AG20443 (cell line): ENCODE results near the gene MACROD2.

Experiments
- DNase-seq: peaks from one replicate; pipeline ENCODE4 v3.0.0; 2012; ENCODE audit warnings: low spot score, mixed read lengths

Gene MACROD2

DNA sequence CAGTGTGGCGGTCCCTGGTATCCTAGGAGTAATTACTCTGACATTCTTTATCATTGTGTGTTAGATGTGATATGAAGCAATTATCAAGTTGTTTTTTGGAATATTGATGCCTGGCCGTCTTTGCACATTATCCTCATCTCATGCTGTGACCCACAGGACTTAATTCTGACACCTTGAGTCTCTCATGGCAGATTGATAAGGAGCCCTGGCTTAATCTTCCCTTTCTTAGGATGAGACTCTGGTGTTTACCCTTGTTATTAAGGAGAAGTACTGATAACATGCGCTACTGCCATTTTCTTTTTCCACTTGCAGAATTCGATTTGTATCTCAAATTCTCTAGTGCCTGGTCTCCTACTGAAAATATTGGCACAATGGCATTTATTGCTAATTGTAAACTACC lies 1597.8 kb downstream of the MACROD2 start:
- no peak for DNase-seq

- no peak for DNase-seq
Observed at GRCh38 chr20:15594158-15594695, 1598.9 kb downstream of the MACROD2 start.

DNA sequence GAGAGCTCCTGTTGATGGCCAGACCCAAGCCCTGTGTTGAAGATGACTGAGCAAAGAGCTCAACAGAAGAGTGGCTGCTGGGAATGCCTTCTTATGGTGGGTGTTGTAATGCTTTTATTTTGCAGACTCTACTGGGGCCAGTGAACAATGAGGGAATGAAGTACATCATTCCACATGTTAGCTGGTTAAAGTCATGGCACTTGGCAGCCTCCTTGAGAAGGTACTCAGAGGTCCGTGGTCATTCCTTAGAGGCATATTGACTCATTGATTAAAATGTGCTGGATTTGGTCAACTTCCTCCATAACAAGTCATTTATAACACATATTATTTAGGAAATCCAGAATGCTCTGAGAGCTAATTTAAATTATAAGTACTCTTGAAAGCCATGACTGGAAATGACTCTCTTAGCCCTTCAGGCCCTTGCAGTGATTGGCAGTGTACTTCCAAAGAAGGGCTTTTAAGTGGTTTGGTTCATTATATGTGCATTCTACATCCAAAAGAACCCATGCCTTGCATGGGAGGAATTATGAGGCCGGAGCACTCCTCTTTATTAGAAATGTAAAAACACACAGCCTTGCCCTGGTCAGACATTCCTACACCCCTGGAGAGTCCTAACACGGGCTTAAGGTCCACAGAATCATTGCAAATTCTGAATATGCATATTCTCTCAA lies 1601.0 kb downstream of the MACROD2 start:
- no peak for DNase-seq

GRCh38 chr20:15597306-15597705 lies 1602.0 kb downstream of the MACROD2 start:
- DNase-seq, result no peak

DNA sequence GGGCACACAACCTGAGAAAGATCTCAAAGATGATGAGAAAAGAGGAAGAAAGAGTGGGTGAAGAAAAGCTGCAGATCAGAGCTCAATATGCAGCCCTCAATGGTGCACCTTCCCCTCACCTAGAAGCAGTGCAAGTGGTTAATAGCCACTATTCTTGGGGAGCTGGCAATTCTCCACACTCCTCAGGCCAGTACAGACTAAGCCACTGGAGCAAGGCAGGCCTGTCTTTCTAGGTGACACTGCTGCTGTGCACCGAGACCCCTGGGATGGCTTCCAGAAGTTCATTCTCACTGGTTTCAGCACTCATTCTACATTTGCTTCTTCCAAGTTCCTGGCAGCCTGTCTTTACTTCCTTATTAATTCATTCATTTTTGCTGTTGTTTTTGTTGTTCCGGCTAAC lies 1604.6 kb downstream of the MACROD2 start:
- DNase-seq, result no peak

GRCh38 chr20:15600565-15600964 lies 1605.2 kb downstream of the MACROD2 start:
- DNase-seq, result no peak

GRCh38 chr20:15603506-15603905 lies 1608.2 kb downstream of the MACROD2 start:
- DNase-seq, result no peak

DNA sequence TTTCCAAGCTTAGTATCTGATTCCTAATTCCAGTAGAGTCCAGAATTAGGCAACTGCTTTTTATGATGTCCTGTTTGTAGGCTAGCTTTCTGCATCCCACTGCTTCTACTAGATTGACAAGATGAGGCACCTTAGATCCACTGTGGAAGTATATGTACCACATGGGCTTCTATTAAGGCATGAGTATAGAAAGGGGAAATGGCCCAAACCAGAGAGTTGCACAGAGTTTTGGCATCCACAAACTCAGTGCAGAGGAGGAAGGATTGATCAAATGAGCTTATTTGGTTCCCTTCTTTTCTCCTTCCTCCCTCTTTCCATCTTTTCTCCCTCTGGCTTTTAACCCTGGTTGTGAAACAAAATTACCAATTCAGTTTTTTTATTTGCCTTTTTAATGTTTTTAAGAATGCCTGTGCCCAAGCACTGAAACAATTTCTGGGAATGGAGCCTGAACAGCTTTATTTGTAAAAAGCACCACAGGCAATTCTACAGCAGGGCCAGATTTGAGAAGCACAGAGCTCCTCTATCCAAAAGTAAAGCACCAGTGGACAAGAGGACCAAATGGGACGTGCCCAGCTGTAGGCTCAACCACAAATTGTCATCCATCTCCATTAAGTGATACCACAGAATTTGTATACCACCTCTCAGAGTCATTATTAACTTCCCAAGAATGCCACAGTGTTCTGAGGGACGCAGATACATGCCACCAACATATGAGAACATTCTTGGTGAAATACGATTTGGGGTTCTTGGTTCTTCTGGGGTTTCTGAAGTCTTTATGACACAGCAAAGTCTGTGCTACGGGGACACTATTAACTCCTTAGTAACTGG lies 1608.9 kb downstream of the MACROD2 start:
- no peak for DNase-seq

- DNase-seq, result no peak
Observed at GRCh38 chr20:15609921-15610320, 1614.6 kb downstream of the MACROD2 start.

GRCh38 chr20:15610787-15611186 lies 1615.5 kb downstream of the MACROD2 start:
- no peak for DNase-seq

DNA sequence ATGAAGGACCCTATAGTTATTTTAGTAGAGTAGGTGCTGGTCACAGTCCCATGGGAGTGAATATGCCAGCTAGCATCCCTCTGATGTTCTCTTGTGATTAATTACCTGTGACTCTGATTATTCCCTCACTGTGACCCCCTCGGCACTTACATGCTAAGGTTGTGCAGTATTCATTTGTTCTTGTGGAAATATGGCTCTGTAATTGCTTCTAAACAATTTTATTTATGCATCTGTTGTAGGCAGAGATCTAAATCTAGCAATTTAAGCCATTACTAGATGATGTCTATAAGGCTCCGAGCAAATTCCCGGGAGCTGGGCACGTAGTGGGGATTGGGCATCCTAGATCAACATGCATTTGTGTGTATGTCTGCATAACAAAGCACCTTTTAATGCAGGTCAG lies 1616.2 kb downstream of the MACROD2 start:
- no peak for DNase-seq

DNA sequence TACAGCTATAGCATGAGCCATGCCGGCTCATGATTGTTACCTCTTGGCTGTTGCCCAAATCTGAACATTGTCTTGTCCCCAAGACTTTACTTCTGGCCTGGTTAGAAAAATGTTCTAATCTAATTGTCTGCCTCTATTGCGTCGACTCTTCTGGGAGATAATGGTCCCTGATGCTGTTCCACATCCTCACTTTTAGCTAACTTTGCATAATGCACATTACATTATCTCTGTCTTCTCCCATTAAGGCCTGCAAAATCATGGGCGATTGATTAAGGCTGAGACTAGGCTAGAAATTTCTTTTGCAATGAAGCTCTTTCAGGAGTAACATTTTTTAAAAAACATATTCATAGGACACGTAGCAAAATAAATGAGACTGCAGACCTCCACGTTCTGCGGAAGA lies 1616.9 kb downstream of the MACROD2 start:
- no peak for DNase-seq

- DNase-seq, result no peak
Observed at GRCh38 chr20:15612769-15613168, 1617.5 kb downstream of the MACROD2 start.

DNA sequence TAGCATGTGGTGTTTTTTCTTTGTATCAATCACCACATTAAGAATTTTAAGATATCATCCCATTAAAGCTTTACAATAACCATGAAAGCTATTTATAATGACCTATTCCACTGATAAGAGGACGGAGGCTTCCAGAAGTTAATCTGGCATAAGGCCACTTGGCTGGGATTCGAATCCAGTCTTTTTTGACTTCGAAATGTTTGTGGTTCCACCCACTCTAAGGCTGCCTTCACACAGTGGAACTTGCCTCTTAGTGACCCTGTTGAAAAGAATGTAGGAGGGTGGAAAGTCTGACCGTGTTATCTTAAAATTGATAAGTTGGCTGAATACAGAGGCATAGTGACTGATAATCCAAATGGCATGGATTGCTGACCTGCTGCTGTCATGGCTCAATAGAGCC lies 1618.2 kb downstream of the MACROD2 start:
- DNase-seq, result peak; percentile 13

DNA sequence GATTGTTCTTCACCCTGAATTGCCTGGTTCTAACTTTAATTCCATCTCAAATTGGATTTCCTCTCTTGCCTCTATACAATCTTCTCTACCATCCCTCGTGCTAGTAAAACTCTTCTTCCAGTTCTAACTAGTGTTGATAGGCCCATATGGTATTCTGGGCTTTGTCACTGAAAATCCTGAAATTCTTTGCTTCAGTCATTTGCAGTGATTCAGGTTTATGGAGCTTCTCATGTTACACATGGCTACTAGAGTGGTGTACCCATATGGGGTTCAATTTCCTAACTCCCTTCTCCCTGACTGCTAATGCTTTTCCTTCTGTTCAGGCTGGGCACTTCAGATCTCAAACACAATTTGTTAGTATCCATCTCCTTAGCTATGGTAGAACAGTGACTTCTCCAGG lies 1621.3 kb downstream of the MACROD2 start:
- DNase-seq, result peak; percentile 24

- no peak for DNase-seq
Observed at GRCh38 chr20:15618110-15618509, 1622.8 kb downstream of the MACROD2 start.

GRCh38 chr20:15618912-15619311 lies 1623.6 kb downstream of the MACROD2 start:
- DNase-seq, result no peak

DNA sequence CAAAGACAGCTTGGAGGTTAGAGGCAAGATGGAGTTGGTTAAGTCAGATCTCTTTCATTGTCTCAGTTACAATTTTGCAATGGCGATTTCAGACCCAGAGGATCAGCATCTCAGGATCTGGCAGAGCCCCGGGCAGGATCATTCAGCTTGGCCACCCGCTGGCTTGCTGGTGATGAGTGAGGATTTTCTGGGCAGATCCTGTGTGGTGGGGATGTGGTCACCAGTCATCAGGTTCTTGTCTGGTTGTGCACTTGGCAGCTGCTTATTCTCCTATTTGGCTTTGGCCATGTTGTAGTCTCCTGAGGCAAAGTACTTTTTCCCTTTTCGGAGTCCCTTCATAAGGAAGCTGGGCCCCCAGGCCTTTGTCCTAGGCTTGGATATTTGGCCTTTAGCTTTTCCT lies 1624.0 kb downstream of the MACROD2 start:
- no peak for DNase-seq

- no peak for DNase-seq
Observed at GRCh38 chr20:15619816-15620215, 1624.5 kb downstream of the MACROD2 start.

DNA sequence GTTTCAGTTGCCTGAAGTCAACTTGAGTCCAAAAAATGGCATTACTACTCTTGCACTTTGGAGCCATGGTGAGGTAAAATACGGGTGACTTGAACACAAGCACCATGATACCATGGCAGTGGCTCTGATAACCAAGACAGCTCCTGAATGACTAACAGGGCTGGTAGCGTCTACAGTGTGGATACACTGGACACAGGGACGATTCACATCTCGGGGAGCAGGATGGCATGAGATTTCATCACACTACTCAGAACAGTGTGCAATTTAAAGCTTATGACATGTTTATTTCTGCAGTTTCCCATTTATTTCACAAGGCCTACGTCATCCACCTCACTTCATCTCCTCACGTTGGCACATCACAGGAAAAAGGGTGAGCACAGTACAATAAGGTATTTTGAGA lies 1627.1 kb downstream of the MACROD2 start:
- no peak for DNase-seq

- no peak for DNase-seq
Observed at GRCh38 chr20:15623215-15623614, 1627.9 kb downstream of the MACROD2 start.

- DNase-seq, result no peak
Observed at GRCh38 chr20:15625981-15626380, 1630.7 kb downstream of the MACROD2 start.

- DNase-seq, result no peak
Observed at GRCh38 chr20:15627089-15627488, 1631.8 kb downstream of the MACROD2 start.
